ENCODE data around the gene NHERF2. TPM values are rescaled to one million over a fixed set of nuclear protein-coding genes. Genes with fewer than 3 reads are reported as not detected.
A peak's percentile ranks its signal among the peaks of the same experiment; 100 is the strongest.

The NHERF2 gene
- total and polyA plus RNA-seq, 9 of the 15 experiments (the other 6 are each of a cell fraction or from before 2014, with no cell fraction given): 0.15 to 42.0 (median 12.5) TPM

DNA sequence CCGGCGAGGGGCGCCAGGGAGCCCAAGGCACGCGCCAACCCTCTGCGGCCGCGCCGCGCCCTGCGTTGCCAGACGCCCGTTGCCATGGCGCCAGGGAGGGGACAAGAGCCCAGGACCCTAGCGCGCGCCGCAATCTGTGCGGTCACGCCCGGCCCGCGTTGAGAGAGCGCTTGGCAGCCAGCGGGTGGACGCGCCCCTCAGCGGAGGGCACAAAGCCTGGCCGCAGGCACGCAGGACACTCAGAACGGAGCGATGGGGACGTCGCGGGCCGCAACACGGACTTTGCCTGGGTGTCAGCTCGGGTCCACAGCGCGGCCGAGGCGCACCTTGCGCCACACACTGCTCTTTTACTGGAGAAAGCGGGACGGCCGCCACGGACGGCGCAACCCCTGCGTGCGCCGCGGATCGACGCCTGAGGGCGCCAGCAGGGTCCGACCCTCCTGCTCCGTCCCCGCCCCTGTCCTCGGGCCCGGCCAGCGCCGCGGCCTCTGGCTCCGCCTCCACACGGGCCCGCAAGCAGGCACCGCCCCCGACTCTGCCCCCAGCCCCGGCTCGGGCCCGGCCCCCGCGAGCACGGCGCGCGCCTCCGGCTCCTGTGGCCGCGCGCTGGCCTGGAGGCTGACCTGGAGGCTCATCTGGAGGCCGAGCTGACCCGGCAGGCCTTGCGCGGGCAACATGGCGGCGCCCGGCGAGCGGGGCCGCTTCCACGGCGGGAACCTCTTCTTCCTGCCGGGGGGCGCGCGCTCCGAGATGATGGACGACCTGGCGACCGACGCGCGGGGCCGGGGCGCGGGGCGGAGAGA lies 43.0 kb upstream of the NHERF2 start, which contains the start of gene GFER (continued):
- TF ChIP-seq TCFL5 (CRISPR knock-in tag; conservative IDR thresholded peaks at IDR 0.05) (no peak), CBFA2T2 (conservative IDR thresholded peaks at IDR 0.05) (no peak), RFX1 (IDR thresholded peaks at IDR 0.05) (peak; percentile 91), CHCHD3 (CRISPR knock-in tag; IDR thresholded peaks at IDR 0.05) (peak; percentile 29; the same call in 1 of the 2 replicates), HDAC3 (IDR thresholded peaks at IDR 0.05; ENCODE audit: borderline replicate concordance, partially characterized antibody) (no peak), ZBTB17 (CRISPR knock-in tag; IDR thresholded peaks at IDR 0.05) (0 out of 2 replicates have a peak, but pooled peaks have one; percentile 43), ARID1B (IDR thresholded peaks at IDR 0.05) (no peak), ZNF561 (CRISPR knock-in tag; conservative IDR thresholded peaks at IDR 0.05) (no peak), FOXK1 (CRISPR knock-in tag; IDR thresholded peaks at IDR 0.05; ENCODE audit: borderline replicate concordance) (no peak; the same call in 1 of the 2 replicates), LEF1 (IDR thresholded peaks at IDR 0.05) (no peak), ZNF717 (CRISPR knock-in tag; IDR thresholded peaks at IDR 0.05) (no peak), CBX1 (IDR thresholded peaks at IDR 0.05; ENCODE audit: low read depth) (peak; percentile 40; the same call in 1 of the 2 replicates), ZNF830 (CRISPR knock-in tag; IDR thresholded peaks at IDR 0.05) (no peak), ETV1 (tag; conservative IDR thresholded peaks at IDR 0.05; ENCODE audit: low read depth) (no peak)
- TF ChIP-seq, protein P1, sequence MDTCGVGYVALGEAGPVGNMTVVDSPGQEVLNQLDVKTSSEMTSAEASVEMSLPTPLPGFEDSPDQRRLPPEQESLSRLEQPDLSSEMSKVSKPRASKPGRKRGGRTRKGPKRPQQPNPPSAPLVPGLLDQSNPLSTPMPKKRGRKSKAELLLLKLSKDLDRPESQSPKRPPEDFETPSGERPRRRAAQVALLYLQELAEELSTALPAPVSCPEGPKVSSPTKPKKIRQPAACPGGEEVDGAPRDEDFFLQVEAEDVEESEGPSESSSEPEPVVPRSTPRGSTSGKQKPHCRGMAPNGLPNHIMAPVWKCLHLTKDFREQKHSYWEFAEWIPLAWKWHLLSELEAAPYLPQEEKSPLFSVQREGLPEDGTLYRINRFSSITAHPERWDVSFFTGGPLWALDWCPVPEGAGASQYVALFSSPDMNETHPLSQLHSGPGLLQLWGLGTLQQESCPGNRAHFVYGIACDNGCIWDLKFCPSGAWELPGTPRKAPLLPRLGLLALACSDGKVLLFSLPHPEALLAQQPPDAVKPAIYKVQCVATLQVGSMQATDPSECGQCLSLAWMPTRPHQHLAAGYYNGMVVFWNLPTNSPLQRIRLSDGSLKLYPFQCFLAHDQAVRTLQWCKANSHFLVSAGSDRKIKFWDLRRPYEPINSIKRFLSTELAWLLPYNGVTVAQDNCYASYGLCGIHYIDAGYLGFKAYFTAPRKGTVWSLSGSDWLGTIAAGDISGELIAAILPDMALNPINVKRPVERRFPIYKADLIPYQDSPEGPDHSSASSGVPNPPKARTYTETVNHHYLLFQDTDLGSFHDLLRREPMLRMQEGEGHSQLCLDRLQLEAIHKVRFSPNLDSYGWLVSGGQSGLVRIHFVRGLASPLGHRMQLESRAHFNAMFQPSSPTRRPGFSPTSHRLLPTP (IDR thresholded peaks at IDR 0.05; ENCODE audit: borderline replicate concordance, extremely low read depth, insufficient read length): no peak
- TF ChIP-seq, protein P2, sequence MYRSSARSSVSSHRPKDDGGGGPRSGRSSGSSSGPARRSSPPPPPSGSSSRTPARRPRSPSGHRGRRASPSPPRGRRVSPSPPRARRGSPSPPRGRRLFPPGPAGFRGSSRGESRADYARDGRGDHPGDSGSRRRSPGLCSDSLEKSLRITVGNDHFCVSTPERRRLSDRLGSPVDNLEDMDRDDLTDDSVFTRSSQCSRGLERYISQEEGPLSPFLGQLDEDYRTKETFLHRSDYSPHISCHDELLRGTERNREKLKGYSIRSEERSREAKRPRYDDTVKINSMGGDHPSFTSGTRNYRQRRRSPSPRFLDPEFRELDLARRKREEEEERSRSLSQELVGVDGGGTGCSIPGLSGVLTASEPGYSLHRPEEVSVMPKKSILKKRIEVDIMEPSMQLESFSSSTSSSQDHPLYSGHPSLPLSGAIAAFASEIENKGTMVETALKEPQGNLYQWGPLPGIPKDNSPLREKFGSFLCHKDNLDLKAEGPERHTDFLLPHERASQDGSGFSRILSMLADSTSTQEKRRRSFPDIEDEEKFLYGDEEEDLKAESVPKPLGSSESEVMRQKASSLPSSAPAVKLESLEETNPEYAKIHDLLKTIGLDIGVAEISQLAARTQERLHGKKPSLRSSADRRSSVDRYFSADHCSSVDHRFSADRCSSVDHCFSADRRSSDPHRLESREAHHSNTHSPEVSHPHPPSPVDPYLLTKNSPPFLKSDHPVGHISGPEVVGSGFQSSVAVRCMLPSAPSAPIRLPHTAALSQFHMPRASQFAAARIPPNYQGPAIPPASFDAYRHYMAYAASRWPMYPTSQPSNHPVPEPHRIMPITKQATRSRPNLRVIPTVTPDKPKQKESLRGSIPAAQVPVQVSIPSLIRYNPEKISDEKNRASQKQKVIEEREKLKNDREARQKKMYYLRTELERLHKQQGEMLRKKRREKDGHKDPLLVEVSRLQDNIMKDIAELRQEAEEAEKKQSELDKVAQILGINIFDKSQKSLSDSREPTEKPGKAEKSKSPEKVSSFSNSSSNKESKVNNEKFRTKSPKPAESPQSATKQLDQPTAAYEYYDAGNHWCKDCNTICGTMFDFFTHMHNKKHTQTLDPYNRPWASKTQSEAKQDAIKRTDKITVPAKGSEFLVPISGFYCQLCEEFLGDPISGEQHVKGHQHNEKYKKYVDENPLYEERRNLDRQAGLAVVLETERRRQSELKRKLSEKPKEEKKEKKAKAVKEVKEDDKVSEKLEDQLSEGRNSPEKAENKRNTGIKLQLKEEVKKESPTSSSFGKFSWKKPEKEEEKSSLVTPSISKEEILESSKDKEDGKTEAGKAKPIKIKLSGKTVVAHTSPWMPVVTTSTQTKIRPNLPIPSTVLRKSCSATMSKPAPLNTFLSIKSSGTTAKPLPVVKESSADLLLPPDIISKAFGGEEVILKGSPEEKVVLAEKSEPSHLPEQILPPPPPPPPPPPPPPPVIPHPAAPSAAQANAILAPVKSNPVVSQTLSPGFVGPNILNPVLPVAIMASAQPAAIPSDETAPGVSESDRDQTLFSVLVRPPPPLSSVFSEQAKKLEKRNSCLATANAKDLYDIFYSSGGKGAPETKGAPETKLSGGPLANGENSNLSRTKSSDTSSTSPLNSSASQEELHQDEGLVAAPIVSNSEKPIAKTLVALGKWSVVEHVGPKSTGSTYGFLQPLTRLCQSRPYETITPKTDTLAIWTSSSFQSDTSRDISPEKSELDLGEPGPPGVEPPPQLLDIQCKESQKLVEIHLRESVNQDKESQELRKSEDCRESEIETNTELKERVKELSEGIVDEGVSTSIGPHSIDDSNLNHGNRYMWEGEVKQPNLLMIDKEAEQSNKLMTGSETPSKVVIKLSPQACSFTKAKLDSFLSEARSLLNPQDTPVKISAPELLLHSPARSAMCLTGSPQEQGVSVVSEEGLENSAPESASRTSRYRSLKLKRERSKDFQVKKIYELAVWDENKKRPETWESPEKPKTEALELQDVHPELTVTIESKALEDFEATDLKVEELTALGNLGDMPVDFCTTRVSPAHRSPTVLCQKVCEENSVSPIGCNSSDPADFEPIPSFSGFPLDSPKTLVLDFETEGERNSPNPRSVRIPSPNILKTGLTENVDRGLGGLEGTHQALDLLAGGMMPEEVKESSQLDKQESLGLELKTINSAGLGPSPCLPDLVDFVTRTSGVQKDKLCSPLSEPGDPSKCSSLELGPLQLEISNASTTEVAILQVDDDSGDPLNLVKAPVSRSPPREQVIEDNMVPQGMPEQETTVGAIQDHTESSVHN (IDR thresholded peaks at IDR 0.05; ENCODE audit: borderline replicate concordance in 1 of 2, low read depth in 1 of 2): no peak

All from K562 (cell line).